GM19023 (cell line): ENCODE measurements around the gene SAP130.

Experiments
- ATAC-seq: cut with Tn5 transposase; IDR thresholded peaks from one replicate; pipeline ENCODE4 v1.9.1; 2021; ENCODE audit warnings: mild to moderate bottlenecking, moderate library complexity; ENCODE audit not compliant: unreplicated experiment

Gene SAP130

GRCh38 chr2:127897531-127898211 is 130.2 kb downstream of the SAP130 start:
- no peak for ATAC-seq

- no peak for ATAC-seq
Observed at GRCh38 chr2:127893494-127893893, 134.4 kb downstream of the SAP130 start.

- no peak for ATAC-seq
Observed at GRCh38 chr2:127893033-127893432, 134.8 kb downstream of the SAP130 start.

- ATAC-seq, result no peak
Observed at GRCh38 chr2:127891811-127892210, 136.0 kb downstream of the SAP130 start.
